NCI-H2107 (cell line): Measurements from ENCODE around the gene RHBDF2.
"Not testable (repeated sequence)": the region's sequence is repeated elsewhere in the genome, so short reads cannot be mapped to it uniquely, and the experiment has no call there.

Experiments used
- DNase-seq: peaks from one replicate; lab custom pipeline; 2025; lab: John Stamatoyannopoulos, UW

The RHBDF2 gene

GRCh38 chr17:76524598-76525512, 23.6 kb upstream of the RHBDF2 start:
- no peak for DNase-seq

- peak; percentile 60 for DNase-seq
Observed at GRCh38 chr17:76523084-76524037, 22.1 kb upstream of the RHBDF2 start.

GRCh38 chr17:76521683-76522082, 20.5 kb upstream of the RHBDF2 start:
- DNase-seq = not testable (repeated sequence)

- DNase-seq = no peak
Observed at GRCh38 chr17:76521262-76521661, 20.0 kb upstream of the RHBDF2 start.

DNA sequence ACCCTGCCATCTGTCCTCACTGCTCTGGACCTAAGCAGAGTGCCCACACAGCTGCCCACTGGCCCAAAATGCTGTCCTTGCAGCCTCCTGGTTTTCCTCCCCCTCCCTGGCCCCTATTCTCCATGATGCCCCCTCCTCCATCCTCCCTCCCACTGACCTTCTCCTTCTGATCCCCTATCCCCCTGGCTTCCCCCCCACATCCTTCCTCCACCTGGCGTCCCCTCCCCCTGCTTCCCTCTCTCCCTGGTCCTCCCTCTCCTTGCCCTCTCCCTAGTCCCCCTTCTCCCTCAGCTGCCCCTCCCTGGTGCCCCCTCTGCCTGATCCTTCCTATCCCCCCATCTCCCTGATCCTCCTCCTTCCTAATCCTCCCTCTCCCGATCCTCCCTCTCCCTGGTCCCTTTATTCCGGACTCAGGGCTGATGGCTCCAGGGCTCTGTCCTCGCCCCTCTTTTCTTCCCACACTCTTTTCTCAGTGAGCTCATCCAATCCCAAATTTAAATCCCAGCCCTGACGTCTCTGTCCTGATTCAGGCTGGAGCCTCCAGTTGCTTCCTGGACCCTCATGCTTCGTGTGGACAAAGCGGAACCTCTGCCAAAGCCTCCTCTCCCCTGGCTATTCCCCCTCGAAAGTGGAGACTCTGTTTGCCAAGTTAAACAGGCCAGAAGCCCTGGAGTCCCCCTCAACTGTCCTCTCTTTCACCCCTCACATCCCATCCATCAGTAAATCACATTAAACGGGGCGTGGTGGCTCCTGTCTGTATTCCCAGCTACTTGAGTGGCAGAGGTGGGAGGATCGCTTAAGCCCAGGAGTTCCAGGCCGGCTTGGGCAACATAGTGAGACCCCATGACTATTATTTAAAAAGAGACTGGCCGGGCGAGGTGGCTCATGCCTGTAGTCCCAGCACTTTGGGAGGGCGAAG, 18.1 kb upstream of the RHBDF2 start:
- no peak for DNase-seq

DNA sequence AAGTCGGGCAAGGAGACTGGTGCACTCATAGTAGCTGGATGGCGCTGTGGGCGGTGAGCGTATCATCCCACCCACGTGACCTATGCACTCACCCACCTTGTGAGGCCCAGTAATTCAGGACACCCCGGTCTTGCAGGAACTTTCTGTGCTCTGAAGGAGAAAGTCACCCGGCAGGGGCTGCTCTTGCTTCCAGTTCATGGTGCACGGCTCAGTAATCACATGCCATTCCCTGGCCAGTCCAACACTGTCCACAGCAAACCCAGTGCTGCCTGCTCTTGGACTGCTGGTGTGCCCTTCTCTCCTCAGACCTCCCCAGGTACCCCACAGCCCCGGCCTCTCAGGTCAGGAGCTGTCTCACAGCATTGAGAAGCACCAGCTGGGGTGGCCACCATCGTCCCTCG, 16.4 kb upstream of the RHBDF2 start:
- no peak for DNase-seq

- no peak for DNase-seq
Observed at GRCh38 chr17:76515274-76515949, 14.2 kb upstream of the RHBDF2 start.

- DNase-seq = not testable (repeated sequence)
Observed at GRCh38 chr17:76514355-76514754, 13.1 kb upstream of the RHBDF2 start.

- DNase-seq = no peak
Observed at GRCh38 chr17:76513306-76513692, 12.1 kb upstream of the RHBDF2 start.

DNA sequence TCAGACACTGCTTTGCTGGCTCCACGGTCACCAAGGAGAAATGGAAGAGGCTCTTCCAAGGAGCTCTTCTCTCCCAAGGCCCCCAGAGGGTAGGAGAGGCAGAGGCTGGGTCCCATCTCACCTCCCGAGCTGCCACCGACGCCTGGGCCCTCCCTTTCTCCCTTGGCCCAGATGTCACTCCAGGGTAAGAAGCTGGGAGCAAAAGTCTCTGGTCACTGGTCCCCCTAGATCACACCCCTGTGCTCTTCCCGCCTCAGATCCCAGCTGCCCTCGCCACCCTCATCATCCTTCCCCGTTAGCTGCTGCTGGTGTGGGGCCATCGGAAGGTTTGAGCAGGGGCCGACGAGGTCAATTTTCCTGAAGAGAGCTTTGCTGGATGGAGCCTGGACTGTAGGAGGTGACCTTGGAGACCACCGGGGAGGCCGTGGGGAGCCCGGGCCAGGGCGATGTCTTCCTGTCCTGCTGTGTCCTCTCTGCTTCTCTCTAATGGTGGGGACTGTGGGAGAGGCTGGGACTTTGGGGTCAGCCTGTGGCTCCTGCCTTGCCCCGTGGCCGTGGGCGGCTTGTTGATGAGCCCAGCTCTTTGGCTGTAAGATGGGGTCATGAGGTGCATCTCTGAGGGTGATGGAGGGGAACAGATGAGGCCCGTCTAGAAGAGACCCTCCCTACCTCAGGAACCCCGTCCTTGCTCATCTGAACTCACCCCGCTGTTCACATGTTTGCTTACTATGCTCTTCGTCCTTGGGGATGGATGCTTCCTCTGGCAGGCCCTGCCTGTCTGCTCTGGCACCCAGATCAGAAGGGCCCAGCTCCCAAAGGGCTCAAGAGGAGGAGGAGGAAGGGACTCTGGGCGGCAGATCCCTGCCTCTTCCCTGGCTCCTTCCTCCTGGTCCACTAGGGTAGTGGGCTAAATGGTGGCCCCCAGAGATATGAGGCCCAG, 11.4 kb upstream of the RHBDF2 start:
- no peak for DNase-seq

- DNase-seq = no peak
Observed at GRCh38 chr17:76511668-76512365, 10.6 kb upstream of the RHBDF2 start.

- no peak for DNase-seq
Observed at GRCh38 chr17:76510831-76511244, 9.6 kb upstream of the RHBDF2 start.

DNA sequence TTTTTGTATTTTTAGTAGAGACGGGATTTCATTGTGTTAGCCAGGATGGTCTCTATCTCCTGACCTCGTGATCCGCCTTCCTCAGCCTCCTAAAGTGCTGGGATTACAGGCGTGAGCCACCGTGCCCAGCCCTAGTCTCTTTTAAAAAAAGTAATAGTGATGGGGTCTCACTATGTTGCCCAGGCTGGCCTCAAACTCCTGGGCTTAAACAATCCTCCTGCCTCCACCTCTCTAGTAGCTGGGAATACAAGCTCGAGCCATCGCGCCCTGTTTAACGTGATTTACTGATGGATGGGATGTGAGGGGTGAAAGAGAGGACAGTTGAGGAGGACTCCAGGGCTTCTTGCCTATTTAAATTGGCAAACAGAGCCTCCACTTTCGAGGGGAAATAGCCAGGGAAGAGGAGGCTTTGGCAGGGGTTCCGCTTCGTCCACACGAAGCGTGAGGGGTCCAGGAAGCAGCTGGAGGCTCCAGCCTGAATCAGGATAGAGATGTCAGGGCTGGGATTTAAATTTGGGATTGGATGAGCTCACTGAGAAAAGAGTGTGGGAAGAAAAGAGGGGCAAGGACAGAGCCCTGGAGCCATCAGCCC, 7.3 kb upstream of the RHBDF2 start:
- not testable (repeated sequence) for DNase-seq

DNA sequence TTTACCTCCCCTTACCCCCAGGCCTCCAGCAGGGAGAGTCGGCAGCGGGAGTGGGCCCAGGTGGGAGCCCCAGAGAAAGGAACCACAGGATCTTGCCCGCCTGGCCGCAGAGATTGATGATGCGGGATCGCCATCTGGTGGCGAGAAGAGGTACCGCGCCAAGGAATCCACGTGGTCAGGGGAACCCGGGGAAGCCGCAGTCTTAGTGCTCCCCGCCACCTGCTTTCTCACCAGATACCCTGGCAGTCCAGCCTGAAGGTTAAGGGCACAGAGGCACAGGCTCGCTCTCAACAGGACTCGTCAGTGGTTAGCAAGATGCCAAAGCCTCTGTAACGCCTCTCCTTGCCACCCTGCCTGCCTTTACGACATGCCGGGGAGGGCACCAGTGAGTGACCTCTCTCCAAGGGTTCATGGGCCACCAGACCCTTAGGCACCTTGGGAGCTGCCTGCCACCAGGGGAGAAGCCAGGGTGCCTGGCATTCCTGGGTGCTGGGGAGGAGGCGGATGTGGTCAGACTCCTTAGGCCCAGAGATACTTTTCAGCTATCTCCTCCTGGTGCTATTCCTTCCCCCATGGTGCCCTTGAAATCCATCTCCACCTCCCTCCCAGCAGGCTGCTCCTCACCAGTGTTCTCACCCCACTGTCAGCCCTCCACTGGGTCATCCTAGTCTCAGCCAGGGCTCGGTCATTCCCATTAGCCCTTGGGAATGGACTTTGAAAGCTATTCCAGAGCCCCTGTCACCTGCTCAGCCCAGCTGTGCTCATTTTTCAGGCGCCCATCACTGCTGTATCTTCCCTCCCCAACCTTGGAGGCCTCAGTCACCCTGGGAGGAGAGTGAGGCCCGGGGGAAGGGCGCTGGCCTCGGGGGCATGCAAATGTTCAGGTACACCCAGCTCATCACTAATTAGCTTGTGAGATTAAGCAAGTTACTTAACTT, 5.5 kb upstream of the RHBDF2 start:
- DNase-seq = peak; percentile 36

GRCh38 chr17:76504117-76504516, 2.9 kb upstream of the RHBDF2 start:
- no peak for DNase-seq

DNA sequence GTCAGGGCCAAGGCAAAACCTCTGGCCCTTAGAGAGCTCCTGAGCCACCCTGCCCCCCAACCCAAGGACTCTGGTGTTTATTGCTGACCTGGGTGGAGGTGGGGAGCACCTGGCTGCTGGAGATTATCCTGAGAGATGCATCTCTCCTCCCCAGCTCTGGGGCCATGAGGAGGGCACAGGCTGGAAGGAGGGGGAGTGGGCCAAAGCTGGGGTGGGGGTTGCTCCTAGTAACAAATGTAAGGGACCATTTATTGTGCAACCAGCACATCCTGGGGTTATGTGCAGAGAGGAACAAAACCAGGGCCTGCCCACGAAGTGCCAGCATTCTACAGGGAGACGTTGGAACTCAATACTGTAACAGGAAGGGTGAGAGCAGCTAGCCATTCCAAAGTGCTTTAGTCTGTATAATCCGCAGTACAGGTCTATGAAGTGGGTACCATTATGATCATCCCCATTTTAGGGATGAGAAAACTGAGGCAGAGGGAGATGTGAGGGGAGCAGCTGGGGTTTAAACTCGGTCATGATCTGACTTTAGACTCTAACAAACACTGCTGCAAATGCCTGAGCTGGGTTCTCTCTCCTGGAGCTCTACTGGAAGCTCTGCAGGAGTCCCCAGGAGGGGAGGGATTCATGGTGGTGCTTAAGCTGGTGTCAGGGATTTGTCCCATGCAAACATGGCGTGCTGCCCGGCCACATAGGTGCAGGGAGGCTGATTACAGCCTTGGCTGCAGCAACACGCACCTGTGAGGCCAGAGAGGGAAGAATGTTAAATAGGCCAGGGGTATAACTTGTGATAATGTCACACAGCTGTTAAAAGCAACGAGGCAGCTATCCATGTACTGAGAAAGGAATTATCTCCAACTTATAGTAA, 1.4 kb upstream of the RHBDF2 start:
- no peak for DNase-seq

- DNase-seq = no peak
Observed at GRCh38 chr17:76501827-76502307, 644 bp upstream of the RHBDF2 start.
